C4-2B (cell line): Measurements from ENCODE around the gene DACH2.

ENCODE experiments used
- H3K27ac ChIP-seq: fragments of 450-650 bp; 2 replicates; pipeline ENCODE4 v1.5.1; 2017
- CTCF ChIP-seq: fragments of 450-650 bp; conservative IDR thresholded peaks from 2 replicates; pipeline ENCODE4 v1.5.1; 2017; ENCODE audit warnings: mild to moderate bottlenecking
- ZFX ChIP-seq: fragments of 450-650 bp; IDR thresholded peaks from 2 replicates; pipeline ENCODE4 v1.6.1; 2017

Gene DACH2

GRCh38 chrX:86148024-86148511, at the start of gene DACH2:
TSS of gene DACH2 (plus strand) at chrX:86148451.
- no peak within 1 kb of the TSS for H3K27ac ChIP-seq
- TF ChIP-seq CTCF, result no peak
- no peak for TF ChIP-seq ZFX

GRCh38 chrX:86102341-86102740, 45.9 kb upstream of the DACH2 start:
- H3K27ac ChIP-seq, result no peak overlapping the region
- TF ChIP-seq CTCF, result no peak
- TF ChIP-seq ZFX, result no peak

GRCh38 chrX:86103061-86103460, 45.2 kb upstream of the DACH2 start:
- no peak overlapping the region for H3K27ac ChIP-seq
- TF ChIP-seq CTCF (no peak), ZFX (no peak)

GRCh38 chrX:86104526-86104925, 43.7 kb upstream of the DACH2 start:
- TF ChIP-seq CTCF, result no peak
- TF ChIP-seq ZFX, result no peak
- no peak overlapping the region for H3K27ac ChIP-seq

- TF ChIP-seq ZFX (no peak), CTCF (no peak)
- H3K27ac ChIP-seq, result no peak overlapping the region
Measured at GRCh38 chrX:86121916-86122315, 26.3 kb upstream of the DACH2 start.

GRCh38 chrX:86133761-86134160, 14.5 kb upstream of the DACH2 start:
- TF ChIP-seq ZFX (no peak), CTCF (peak; percentile 59)
- H3K27ac ChIP-seq, result no peak overlapping the region

GRCh38 chrX:86137071-86137470, 11.2 kb upstream of the DACH2 start:
- H3K27ac ChIP-seq, result no peak overlapping the region
- TF ChIP-seq ZFX (no peak), CTCF (no peak)
